ENCODE results near the gene LAIR2.

GRCh38 chr19:54470991-54471782, 31.4 kb upstream of the LAIR2 start:
- TF ChIP-seq CTCF (IDR thresholded peaks at IDR 0.05) (no peak), POLR2A (IDR thresholded peaks at IDR 0.05) (no peak), EP300 (IDR thresholded peaks at IDR 0.05) (no peak)
